ENCODE data around the gene RAB29. TPM values are rescaled to one million over a fixed set of nuclear protein-coding genes. Genes with fewer than 3 reads are reported as not detected.

RAB29 gene
- total and polyA plus RNA-seq, 2 donors (not counting 1 experiment from before 2014, with no cell fraction given) = 51.7 to 61.4 TPM

DNA sequence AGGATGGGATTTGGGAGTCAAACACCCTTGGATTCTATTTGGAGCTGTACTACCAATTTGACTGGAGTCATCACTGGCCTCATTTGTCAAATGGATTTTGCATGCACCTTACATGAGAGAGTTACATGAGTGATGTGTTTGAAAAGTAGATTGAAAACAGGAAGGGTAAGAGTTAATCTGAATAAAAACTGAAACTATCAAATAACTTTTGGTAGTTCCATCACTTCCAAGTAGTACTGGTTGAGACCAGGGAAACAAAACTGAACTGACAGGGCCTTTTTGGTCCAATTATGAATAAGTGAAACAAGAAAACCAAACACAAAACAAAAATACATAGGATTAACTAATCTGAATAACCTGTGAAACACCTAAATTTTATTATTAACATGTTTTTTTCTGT, 55.5 kb downstream of the RAB29 start:
- Mint-ChIP-seq H3K27me3 (no peaks in the 10 kb centered on the region), H3K27ac (no peak overlapping the region), H3K4me3 (no peak overlapping the region), H3K9me3 (ENCODE audit: insufficient read depth) (no peaks in the 10 kb centered on the region), H3K4me1 (peaks cover 5% of the 10 kb centered on the region)
- Histone ChIP-seq H3K4me2 (replicated peaks; ENCODE audit: low read depth, low read length, poor library complexity, severe bottlenecking) (no peak overlapping the region), H4K20me1 (ENCODE audit: control insufficient read depth, insufficient read depth, low read length, poor library complexity, severe bottlenecking) (no peaks in the 10 kb centered on the region), H3K36me3 (replicated peaks in 1 of 2; ENCODE audit: control extremely low read depth in 1 of 2, control insufficient read depth in 1 of 2, extremely low read depth in 1 of 2, insufficient read depth in 2 of 2, low read length in 1 of 2) (peaks cover 13 to 74% of the 10 kb centered on the region in 2 experiments), H3K9ac (ENCODE audit: low read length) (no peak overlapping the region), H3K79me2 (ENCODE audit: control insufficient read depth, insufficient read depth, low read length) (peaks cover 10% of the 10 kb centered on the region), H3K9me3 (ENCODE audit: control extremely low read depth in 1 of 3, control insufficient read depth in 2 of 3, insufficient read depth in 1 of 3, low read length in 2 of 3) (peaks cover 0 to 3% (median 0%) of the 10 kb centered on the region in 3 donors), H2AFZ (ENCODE audit: insufficient read depth, low read depth, low read length, poor library complexity, severe bottlenecking) (no peak overlapping the region), H3K27me3 (replicated peaks in 1 of 4; ENCODE audit: control extremely low read depth in 1 of 4, control insufficient read depth in 3 of 4, insufficient read depth in 4 of 4, low read length in 3 of 4) (no peaks in the 10 kb centered on the region), H3K4me1 (ENCODE audit: control insufficient read depth in 2 of 2, insufficient read depth in 2 of 2, low read length in 2 of 2) (no peaks in the 10 kb centered on the region), H3K27ac (ENCODE audit: low read length in 2 of 2) (no peak overlapping the region), H3K4me3 (ENCODE audit: control extremely low read depth in 1 of 5, extremely low read depth in 1 of 5, insufficient read depth in 1 of 5, low read depth in 2 of 5, low read length in 4 of 5) (no peak overlapping the region)
- ChIA-PET POLR2A (no interaction called here), CTCF (interaction anchor here (7.6 kb wide), 1 partner anchor 60 kb away, joined by 45 read pairs; no protein-coding TSS in a partner anchor)
- DNase-seq = no peak
- intact Hi-C loops (cut with micrococcal nuclease) = no loop called here
- TF ChIP-seq, protein P1, sequence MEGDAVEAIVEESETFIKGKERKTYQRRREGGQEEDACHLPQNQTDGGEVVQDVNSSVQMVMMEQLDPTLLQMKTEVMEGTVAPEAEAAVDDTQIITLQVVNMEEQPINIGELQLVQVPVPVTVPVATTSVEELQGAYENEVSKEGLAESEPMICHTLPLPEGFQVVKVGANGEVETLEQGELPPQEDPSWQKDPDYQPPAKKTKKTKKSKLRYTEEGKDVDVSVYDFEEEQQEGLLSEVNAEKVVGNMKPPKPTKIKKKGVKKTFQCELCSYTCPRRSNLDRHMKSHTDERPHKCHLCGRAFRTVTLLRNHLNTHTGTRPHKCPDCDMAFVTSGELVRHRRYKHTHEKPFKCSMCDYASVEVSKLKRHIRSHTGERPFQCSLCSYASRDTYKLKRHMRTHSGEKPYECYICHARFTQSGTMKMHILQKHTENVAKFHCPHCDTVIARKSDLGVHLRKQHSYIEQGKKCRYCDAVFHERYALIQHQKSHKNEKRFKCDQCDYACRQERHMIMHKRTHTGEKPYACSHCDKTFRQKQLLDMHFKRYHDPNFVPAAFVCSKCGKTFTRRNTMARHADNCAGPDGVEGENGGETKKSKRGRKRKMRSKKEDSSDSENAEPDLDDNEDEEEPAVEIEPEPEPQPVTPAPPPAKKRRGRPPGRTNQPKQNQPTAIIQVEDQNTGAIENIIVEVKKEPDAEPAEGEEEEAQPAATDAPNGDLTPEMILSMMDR (IDR thresholded peaks at IDR 0.05) = no peak
- no peak for TF ChIP-seq EZH2 (IDR thresholded peaks at IDR 0.05; ENCODE audit: borderline replicate concordance, insufficient read depth, low read depth, low read length, poor library complexity, severe bottlenecking)
- ATAC-seq (ENCODE audit: low read depth) = no peak

DNA sequence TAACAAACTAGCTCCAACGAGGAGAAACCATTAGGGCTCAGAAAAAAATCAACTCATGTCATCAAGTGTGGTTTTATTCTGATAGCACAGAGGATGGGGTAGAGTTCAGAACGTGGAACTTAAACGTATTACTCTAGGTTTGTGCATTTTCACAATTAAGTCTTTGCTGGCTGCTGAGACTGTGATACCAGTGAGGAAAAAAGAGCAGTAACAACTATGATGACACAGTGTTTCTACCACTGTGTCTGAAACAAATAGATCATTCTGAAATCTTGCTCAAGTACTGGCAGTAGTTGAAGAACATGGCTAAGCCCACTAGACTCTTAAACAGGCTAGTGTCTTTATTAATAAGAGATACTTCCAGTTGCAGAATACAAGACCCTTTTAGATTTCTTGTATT, 56.3 kb downstream of the RAB29 start:
- peaks cover 0 to 3% (median 0%) of the 10 kb centered on the region in 3 donors for H3K9me3 ChIP-seq (ENCODE audit: control extremely low read depth in 1 of 3, control insufficient read depth in 2 of 3, insufficient read depth in 1 of 3, low read length in 2 of 3)
- Mint-ChIP-seq H3K4me3 (no peak overlapping the region), H3K27ac (peak overlapping the region; percentile 15), H3K9me3 (ENCODE audit: insufficient read depth) (no peaks in the 10 kb centered on the region), H3K27me3 (no peaks in the 10 kb centered on the region), H3K4me1 (peaks cover 5% of the 10 kb centered on the region)
- ChIA-PET CTCF (interaction anchor here (7.6 kb wide), 1 partner anchor 60 kb away, joined by 45 read pairs; no protein-coding TSS in a partner anchor), POLR2A (no interaction called here)
- intact Hi-C loops (cut with micrococcal nuclease) = no loop called here
- DNase-seq (no peak), ATAC-seq (ENCODE audit: low read depth) (no peak)
- peaks cover 6% of the 10 kb centered on the region for H3K79me2 ChIP-seq (ENCODE audit: control insufficient read depth, insufficient read depth, low read length)
- H3K4me2 ChIP-seq (replicated peaks; ENCODE audit: low read depth, low read length, poor library complexity, severe bottlenecking) = no peak overlapping the region
- no peaks in the 10 kb centered on the region for H4K20me1 ChIP-seq (ENCODE audit: control insufficient read depth, insufficient read depth, low read length, poor library complexity, severe bottlenecking)
- TF ChIP-seq, protein P1 (IDR thresholded peaks at IDR 0.05) = no peak
- no peak for TF ChIP-seq EZH2 (IDR thresholded peaks at IDR 0.05; ENCODE audit: borderline replicate concordance, insufficient read depth, low read depth, low read length, poor library complexity, severe bottlenecking)
- no peaks in the 10 kb centered on the region for H3K27me3 ChIP-seq (replicated peaks in 1 of 4; ENCODE audit: control extremely low read depth in 1 of 4, control insufficient read depth in 3 of 4, insufficient read depth in 4 of 4, low read length in 3 of 4)
- no peak overlapping the region for H3K4me3 ChIP-seq (ENCODE audit: control extremely low read depth in 1 of 5, extremely low read depth in 1 of 5, insufficient read depth in 1 of 5, low read depth in 2 of 5, low read length in 4 of 5)
- no peaks in the 10 kb centered on the region for H3K4me1 ChIP-seq (ENCODE audit: control insufficient read depth in 2 of 2, insufficient read depth in 2 of 2, low read length in 2 of 2)
- WGBS (ENCODE audit: insufficient coverage) = 100% methylated on average over 1 of the region's 3 CpGs
- no peak overlapping the region for H3K9ac ChIP-seq (ENCODE audit: low read length)
- no peak overlapping the region for H2AFZ ChIP-seq (ENCODE audit: insufficient read depth, low read depth, low read length, poor library complexity, severe bottlenecking)
- peaks cover 13 to 67% of the 10 kb centered on the region in 2 experiments for H3K36me3 ChIP-seq (replicated peaks in 1 of 2; ENCODE audit: control extremely low read depth in 1 of 2, control insufficient read depth in 1 of 2, extremely low read depth in 1 of 2, insufficient read depth in 2 of 2, low read length in 1 of 2)
- H3K27ac ChIP-seq (ENCODE audit: low read length in 2 of 2) = no peak overlapping the region

Small RNAs within 50 kb of the gene (small RNA-seq; reads per million reads assigned to genes)
- not detected for gene RF00139 (ENCODE audit: insufficient read length, low read depth, low replicate concordance)

Other genes starting within 250 kb of the RAB29 start
- gene ELK4, start 143.5 kb downstream of the RAB29 start, total RNA-seq = 143 and 151 TPM in 2 replicates
- 11.0 and 13.9 TPM in 2 replicates for gene ELK4, start 143.5 kb downstream of the RAB29 start, polyA plus RNA-seq
- gene SLC45A3, start 95.0 kb downstream of the RAB29 start, total RNA-seq = 4.7 and 5.0 TPM in 2 replicates
- 23.9 and 27.4 TPM in 2 replicates for gene SLC45A3, start 95.0 kb downstream of the RAB29 start, polyA plus RNA-seq
- 87.6 and 90.1 TPM in 2 replicates for gene NUCKS1, start 25.3 kb downstream of the RAB29 start, total RNA-seq
- gene NUCKS1, start 25.3 kb downstream of the RAB29 start, polyA plus RNA-seq = 6.5 and 11.6 TPM in 2 replicates
- gene SLC41A1, start 37.7 kb upstream of the RAB29 start, total RNA-seq = 24.2 and 24.7 TPM in 2 replicates
- 15.8 and 20.5 TPM in 2 replicates for gene SLC41A1, start 37.7 kb upstream of the RAB29 start, polyA plus RNA-seq
- gene PM20D1, start 74.7 kb upstream of the RAB29 start, total RNA-seq = 2.3 and 3.3 TPM in 2 replicates
- gene PM20D1, start 74.7 kb upstream of the RAB29 start, polyA plus RNA-seq = 2.0 and 2.1 TPM in 2 replicates
- gene SLC26A9, start 168.0 kb upstream of the RAB29 start, total RNA-seq = not detected in 2 replicates
- gene SLC26A9, start 168.0 kb upstream of the RAB29 start, polyA plus RNA-seq = not detected in 2 replicates
- not detected in 2 replicates for gene RAB7B, start 227.9 kb upstream of the RAB29 start, total RNA-seq
- gene RAB7B, start 227.9 kb upstream of the RAB29 start, polyA plus RNA-seq = not detected in 2 replicates
- gene CTSE, start 248.4 kb upstream of the RAB29 start, total RNA-seq = not detected in 2 replicates
- not detected in 2 replicates for gene CTSE, start 248.4 kb upstream of the RAB29 start, polyA plus RNA-seq

Data from B cell (primary cell).